Activated CD4-positive, alpha-beta T cell treated with anti-CD3 and anti-CD28 coated beads, Interleukin-10, Interleukin-2, amounts not matched to agents 100 ng/mL and 50 ng/mL, durations not matched to agents 16 hours and 8 hours (primary cell): Measurements from ENCODE around the gene LRRK2.
"Not testable (repeated sequence)": the region's sequence is repeated elsewhere in the genome, so short reads cannot be mapped to it uniquely, and the experiment has no call there.

Experiments
- DNase-seq: peaks from one replicate; pipeline ENCODE4 v3.0.0-alpha.2; 2020

LRRK2 gene

DNA sequence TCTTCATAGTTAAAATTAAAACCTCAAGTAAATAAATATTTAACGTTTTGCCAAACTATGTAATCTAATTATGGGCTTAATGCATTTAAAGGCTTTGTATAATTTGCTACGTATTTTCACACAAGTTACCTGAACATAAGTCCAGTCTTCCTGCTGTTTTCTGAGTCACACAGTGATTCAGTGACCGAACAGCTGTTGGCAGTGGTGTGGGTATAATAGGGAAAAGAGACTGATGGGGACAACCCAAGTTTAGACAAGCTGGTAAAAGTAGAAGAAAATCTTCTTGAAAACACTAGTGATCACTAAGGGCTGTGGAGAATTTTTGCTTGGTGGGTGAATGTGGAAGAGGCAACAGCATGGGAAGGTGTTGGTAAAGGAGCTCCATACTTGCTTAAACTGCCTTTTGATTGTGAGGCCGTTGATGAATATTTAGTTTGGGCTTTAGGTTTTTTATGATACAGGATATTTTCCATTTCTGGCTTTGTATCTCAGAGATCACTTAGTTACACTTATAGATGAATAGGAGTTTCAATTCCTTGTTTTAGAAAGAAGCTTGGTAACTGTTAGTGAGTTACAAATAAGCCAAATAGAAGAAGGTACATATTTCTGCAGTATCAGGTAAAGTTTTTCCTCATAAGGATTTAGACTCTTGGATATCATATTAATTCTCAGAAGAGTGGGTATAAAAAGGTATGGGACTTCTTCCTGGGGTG is 23.9 kb downstream of the LRRK2 start:
- no peak for DNase-seq

DNA sequence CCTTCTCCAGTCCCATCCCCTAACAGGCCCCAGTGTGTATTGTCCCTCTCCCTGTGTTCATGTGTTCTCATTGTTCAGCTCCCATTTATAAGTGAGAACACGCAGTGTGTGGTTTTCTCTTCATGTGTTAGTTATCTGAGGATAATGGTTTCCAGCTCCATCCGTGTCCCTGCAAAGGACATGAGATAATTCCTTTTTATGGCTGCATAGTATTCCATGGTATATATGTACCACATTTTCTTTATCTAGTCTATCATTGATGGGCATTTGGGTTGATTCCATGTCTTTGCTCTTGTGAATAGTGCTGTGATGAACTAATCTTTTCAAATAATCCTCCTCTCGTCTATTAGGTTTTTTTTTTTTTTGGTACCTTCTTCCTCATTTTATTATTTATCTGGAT is 25.9 kb downstream of the LRRK2 start:
- DNase-seq = not testable (repeated sequence)

DNA sequence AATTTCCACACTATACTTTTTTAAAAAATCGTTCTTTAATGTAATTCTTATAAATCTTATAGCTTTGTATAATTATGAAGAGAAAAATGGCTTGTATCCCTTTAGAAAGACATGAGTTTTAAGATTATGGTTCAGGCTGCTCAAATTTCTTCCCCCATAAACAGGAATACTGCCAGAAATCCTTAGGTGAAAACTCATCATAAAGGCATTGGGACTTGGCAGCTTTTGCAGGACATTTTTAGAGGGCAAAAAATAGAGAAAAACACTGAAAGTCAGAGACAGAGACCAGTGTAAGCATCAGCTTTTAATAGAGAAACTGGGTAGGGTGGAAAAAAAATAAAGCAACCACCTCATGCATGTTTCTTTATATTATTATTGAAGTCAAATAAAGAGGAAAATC is 29.1 kb downstream of the LRRK2 start:
- no peak for DNase-seq

DNA sequence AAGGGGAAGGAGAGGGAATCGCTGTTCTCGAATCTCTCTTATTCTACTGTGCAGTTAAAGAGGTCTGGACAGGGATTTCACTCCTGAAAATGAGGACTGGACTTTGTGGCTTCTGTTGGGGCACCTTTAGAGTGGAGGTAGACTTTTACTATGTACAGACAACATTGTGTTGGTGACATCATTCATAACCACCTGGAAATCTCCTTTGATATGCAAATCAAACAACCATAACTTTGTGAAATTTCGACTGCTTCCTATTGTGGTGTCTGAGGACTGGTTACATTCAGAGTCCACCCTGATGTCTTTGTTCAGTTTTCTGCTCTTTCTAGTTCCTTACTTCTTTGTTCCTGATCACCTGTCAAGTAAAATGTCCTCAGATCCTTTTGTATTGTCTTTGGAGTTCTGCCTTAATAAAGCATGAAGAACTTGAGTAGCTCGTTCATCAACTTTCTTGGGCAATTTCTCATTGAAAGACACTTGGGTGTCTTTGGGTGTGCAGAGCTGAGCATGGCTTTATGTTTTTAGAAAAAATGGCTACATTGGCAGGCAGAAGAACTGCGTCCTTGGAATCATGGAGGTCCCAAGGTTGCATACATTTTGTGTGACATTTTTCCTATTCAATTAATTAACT is 29.8 kb downstream of the LRRK2 start:
- no peak for DNase-seq

DNA sequence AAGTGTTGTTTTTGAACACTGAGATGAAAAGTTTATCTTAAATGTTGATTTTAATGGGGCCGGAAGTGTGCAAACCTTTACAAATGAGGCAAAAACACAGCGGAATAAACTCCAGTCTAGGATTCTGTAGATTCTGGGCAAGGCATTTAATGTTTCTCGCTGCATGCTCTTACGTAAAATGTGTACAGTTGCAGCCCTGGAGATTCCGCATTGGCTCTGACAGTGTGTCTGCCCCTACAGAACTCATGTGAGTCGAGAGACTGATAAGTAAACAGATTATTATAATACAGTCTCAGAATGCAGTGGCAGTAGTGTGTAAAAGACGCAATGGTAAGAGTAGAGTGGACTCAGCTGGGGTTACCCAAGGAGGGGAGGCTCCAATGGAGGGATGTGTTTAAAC is 33.6 kb downstream of the LRRK2 start:
- DNase-seq = no peak

DNA sequence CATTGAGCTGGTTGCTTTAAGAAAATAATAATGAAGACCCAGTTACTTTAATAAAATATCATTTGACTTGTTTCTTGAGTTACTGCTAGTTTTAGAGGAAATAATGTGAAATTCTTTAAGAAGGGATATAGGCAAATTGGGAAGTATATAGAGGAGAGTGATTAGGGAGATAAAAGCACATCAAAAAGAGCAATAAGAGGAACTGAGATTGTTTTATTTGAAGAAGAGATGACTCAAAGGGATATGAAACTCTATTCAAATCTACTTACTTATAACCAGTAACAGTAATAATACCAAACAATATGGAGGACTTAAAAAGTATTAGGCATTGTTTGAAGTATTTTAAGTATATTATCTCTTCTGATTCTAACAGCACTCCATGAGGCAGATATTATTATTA is 37.1 kb downstream of the LRRK2 start:
- DNase-seq = no peak

DNA sequence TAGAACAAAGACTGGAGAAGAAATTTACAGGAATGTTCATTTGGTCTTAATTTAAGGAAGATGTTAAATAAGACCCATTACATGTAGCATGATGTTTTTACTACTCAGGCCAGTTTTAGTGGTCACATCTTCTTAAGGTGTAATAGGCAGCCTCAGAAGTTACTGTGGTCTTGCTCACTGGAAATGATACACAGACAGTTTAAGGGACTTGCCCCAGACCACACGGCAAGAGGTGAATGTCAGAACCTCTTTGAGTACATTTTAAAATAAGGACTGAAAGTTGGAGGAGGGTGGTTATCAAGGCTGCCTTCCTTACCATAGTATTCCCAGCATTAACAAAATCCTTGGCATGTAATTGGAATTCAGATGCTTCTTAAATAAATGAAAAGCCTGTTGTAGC is 37.9 kb downstream of the LRRK2 start:
- no peak for DNase-seq

DNA sequence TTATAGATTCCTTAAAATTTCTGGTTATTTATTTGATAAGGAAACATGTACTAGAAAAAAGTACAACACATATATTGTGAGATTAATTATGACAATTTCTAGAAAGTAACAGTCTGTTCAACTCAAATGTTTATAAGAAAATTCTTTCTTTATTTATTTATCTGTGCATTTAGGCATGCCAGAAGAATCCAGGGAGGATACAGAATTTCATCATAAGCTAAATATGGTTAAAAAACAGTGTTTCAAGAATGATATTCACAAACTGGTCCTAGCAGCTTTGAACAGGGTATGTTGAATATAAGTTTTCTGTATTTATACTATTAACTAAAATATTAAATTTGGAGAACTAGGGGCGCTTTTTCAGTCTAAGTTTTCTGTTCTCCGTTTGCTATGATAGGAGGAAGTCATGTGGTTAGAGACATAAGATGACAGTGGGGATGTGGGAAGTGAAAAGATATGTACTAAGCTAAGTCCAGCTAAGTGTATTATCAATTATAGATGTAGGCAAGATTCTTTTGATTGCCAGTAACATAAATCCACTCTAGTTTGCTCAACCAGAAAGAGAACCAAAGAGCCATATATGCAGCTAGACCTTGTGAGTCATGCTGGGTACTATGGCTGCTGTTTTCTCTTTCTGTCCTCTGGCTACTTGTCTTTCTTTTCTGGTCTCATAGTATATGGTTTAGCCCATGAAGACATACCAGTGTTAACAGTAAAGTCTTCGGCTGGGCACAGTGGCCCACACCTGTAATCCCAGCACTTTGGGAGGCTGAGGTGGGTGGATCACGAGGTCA is 39.0 kb downstream of the LRRK2 start:
- DNase-seq = no peak

DNA sequence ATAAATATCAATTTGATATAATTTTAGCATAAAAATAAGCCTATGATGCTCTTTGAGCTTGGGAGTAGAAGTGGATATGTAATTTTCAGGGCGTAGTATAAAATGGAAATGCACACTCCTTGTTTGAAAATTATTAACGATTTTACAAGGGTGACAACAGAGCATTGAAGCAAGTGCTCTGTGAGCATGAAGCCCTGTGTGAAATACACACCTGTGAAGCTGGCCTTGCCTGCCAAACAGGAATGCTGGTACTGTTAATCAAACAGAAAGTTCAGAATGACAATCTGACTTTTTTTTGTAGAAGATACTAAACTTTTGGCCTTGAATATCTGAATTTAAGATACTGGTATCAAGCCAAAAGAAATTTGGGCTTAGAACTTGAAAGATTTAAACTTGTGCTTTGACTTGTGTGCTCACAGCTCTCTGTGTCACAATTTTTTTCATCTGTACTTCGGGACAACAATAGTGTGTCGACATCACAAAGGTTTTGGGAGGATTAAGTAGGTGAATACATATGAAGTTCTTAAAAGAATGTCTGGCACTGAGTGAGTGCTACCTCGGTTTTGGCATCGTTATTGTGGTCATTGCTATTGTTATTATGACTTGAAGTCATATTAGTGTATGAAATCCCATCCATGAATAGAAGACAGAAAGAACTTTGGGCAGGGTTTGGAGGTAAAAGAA is 47.3 kb downstream of the LRRK2 start:
- DNase-seq = no peak

DNA sequence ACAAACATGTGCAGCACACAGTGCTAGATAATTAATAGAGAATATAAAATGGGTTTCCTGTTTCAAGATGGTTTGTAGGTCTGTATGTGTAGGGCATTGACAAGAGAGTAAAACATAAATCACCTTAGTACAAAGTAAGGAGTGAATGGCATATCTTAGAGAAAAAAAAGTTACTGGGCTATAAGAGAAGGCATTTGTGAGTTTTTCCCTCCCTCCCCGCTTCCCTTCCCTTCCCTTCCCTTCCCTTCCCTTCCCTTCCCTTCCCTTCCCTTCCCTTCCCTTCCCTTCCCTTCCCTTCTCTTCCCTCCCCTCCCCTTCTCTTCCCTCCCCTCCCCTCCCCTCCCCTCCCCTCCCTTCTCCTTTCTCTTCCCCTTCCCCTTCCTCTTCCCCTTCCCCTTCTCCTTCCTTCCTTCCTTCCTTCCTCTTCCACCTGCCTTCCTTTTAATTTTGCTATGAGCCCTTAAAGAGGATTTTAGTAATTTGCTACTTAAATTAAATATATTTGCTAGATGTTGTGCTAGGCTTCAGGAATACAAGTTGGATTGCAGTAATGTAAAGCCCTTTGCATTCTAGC is 57.1 kb downstream of the LRRK2 start:
- no peak for DNase-seq

DNA sequence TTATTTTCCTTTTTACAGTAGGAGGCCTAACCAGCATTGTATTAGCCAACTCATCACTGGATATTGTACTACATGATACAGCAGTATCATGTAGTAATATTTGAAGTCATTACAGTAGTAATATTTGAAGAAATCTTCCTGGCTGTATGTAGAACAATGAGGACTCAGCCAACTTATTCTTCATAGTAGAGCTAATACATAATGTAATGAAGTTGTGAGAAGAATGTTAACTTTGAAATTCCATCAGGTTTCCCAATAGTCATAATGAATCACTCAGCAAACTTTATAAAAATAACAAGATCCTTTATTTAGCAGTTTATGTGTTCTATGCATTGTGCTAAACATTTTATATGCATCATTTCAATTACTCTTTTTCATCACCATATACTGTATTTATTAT is 61.8 kb downstream of the LRRK2 start:
- no peak for DNase-seq

DNA sequence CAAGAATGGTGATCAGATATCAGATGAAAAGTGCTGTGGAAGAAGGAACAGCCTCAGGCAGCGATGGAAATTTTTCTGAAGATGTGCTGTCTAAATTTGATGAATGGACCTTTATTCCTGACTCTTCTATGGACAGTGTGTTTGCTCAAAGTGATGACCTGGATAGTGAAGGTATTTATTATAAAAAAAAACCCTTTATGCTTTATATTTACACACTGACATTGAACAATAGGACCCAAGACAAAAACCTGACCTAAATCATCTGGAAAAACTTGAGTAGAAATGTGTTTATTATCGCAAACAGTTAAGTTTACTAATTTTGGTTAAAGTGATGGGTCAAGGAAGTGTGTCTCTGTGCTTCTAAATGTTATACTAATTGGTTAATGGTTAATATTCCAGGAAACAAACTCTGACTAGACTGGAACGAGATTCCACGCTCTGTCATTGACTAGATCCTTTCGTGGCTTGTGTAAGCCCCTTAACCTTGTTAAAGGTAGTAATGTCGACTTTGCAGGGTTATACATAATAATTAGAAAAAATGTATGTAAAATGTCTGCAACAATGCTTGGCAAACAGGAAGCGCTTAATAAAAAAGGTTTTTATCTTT is 62.7 kb downstream of the LRRK2 start:
- no peak for DNase-seq

DNA sequence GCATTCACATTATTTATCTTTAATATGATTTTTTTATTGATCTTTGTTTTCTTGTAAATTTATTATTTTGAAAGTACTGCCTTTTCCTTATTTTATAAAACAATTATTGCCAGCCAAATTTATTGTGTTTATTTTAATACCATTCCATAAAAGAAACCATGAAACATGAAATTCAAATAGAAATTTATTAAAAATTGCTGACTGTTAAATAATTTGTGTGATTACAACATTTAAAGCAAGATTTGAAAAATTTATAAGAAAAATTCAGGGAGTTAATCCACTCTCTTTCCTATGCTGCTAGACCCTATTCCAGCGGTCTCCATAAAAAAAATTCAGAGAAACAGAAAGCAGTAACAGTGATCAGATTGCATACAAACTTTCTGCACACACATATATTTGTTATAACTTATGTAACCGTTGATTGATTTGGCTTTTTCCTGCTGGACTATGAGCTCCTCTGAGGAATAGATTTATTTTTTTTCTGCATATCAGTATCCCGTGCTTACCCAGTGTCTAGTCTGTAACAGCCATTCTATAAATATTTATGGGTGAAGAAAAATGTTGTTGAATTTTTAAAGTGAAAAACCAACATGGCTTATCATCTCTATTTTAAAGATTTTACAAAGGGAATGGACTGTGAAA is 68.1 kb downstream of the LRRK2 start:
- DNase-seq = no peak

DNA sequence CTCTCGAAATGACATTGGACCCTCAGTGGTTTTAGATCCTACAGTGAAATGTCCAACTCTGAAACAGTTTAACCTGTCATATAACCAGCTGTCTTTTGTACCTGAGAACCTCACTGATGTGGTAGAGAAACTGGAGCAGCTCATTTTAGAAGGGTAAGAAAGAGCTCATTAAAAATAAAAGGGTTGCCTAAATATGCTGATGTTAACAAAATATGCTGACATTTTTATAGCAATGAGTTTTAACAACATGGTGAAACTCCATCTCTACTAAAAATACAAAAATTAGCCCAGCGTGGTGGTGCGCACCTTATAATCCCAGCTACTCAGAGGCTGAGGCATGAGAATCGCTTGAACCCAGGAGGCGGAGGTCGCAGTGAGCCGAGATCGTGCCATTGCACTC is 73.5 kb downstream of the LRRK2 start:
- DNase-seq = no peak

DNA sequence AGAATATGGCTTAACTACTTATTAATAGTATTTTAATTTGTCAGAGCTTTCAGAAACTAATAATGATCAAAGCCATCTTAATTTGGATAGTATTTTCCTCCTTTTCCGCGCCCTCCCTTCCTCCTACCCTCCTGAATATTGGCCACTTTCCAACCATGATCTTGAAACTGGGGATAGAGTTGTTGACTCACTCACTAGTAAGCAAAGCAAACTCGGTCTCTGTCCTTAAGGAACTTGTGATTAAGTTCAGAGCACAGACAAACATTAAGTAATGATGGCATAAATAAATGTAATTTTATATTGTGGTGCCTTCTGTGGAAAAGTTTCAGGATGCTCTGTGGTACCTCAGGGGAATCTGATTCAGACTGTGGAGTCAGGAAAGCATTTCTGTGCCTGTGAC is 75.7 kb downstream of the LRRK2 start:
- no peak for DNase-seq

DNA sequence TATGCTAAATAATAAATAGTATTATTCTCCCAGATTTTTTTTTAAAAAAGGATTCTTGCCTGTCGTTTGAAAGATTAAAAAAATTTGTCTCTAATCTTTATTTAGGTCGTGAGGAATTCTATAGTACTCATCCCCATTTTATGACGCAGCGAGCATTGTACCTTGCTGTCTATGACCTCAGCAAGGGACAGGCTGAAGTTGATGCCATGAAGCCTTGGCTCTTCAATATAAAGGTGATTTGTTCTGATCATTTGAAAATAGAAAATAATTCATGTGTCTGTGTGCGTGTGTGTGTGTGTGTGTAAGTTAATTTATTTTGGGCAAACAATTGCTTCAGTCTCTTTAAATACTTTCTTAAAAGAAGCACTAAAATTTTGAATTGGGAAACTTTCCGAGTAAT is 84.2 kb downstream of the LRRK2 start:
- DNase-seq = no peak

DNA sequence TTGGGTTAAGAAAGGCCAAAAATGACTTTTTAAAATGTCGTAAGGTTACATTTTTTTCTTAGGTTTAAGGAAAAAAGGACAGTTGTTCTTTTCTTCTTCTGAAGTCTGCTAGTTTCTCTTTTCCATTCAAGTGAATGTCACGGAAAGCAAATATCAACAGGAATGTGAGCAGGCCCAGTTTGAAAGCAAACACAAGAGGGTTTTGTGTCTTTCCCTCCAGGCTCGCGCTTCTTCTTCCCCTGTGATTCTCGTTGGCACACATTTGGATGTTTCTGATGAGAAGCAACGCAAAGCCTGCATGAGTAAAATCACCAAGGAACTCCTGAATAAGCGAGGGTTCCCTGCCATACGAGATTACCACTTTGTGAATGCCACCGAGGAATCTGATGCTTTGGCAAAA is 85.4 kb downstream of the LRRK2 start:
- no peak for DNase-seq

DNA sequence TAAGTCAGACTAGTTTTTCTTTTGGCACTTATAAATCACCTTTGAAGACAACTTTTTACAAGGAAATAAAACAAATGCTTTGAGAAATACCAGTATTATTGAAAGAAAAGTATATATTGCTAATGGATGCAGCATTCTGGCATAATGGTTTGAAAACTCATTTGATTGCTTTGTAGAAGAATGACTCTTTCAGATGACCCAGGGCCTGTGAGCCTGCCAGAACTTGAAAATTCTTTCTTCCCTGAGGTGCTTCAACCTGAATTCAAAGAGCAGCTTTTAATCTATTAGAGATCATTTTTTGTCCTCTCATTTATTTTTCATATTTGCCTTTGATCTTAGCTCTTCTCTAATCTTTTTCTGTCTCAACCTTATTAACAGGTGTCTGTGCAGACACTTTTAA is 87.4 kb downstream of the LRRK2 start:
- no peak for DNase-seq

DNA sequence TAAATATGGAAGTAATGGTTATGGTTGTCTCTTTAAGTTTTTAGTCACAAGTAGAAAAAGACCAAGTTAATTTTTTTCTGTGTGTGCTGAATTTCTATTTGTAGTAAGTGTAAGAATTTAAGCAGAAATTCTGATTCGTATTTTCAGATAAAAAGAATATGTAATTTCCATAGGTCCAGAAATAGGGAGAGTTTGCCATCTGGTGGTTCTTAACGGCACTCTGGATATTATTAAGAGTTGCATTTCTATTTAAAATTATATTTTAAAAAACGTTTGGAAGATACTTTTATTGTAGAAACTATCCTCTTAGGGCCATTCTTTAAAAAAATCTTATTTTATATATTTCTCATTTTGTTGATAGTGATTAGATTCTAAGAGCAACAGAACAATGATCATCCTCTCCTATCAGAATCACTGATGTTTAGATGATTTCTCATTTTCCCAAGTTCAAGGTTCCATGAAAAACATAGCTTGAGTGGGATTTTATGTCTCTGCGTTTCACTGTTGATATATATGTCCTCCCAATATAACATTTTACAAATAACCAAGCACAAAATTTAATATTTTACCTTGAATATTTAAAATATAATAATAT is 88.3 kb downstream of the LRRK2 start:
- DNase-seq = no peak

DNA sequence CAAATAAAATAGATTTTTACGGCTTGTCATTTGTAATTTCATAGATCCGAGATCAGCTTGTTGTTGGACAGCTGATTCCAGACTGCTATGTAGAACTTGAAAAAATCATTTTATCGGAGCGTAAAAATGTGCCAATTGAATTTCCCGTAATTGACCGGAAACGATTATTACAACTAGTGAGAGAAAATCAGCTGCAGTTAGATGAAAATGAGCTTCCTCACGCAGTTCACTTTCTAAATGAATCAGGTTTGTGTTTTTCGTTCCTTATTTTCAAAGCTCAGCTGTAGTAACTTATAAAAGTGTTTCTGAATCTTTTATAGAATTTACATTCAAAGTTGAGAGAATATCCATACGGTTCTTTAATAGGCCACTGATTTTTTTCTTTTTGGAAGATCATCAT is 89.1 kb downstream of the LRRK2 start:
- DNase-seq = no peak

DNA sequence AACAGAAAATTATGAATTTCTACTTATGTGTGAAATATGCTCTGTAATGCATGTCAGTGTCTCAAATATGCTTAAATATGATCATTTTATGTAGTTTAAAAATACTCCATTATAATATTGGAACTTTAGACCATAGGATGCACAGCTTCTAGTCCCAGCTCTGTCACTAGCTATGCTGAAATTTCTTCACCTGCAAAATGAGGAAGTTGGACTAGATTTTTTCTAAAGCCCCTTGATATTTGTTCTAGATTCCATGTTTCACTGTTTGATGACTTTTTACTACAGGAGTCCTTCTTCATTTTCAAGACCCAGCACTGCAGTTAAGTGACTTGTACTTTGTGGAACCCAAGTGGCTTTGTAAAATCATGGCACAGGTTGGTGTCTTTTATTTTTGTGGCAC is 90.1 kb downstream of the LRRK2 start:
- no peak for DNase-seq

DNA sequence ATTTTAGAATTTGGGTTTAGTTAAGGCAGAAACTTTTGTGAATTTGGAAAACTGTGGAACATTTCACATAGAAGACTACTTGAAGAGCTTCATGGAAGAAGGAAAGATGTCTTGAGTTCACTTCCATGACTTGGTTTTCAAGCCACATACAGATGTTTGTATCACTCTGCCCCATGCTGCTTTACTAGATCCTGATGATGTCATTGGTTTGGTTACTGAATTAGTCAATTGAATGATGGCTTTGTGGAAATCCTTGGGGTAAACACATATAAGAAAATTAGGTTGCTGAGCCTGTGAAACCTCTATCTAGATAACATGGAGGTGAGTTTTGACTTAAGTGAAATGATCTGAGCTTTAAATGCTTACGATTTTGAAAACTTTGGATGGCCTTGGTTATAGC is 90.6 kb downstream of the LRRK2 start:
- DNase-seq = no peak
